ENCODE data around the gene BTLA.

DNA sequence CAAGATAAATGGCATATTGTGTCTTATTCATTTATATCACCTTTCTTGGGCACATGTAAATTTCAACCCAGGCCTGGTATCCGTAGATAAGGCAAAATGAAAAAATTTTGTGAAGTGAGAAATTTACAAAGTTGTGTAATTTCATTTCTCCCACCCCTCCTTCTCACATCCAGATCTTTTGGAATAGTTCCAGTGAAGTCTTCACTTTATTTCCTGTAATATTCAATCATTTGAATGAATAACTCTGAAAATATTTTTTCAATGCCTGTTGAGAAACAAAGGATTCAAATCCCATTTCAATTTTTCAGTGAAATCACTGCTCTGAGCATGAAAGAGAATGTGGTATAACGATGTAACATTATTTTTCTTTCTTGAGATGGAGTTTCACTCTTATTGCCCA, 53.4 kb downstream of the BTLA start:
- TF ChIP-seq, protein P1, sequence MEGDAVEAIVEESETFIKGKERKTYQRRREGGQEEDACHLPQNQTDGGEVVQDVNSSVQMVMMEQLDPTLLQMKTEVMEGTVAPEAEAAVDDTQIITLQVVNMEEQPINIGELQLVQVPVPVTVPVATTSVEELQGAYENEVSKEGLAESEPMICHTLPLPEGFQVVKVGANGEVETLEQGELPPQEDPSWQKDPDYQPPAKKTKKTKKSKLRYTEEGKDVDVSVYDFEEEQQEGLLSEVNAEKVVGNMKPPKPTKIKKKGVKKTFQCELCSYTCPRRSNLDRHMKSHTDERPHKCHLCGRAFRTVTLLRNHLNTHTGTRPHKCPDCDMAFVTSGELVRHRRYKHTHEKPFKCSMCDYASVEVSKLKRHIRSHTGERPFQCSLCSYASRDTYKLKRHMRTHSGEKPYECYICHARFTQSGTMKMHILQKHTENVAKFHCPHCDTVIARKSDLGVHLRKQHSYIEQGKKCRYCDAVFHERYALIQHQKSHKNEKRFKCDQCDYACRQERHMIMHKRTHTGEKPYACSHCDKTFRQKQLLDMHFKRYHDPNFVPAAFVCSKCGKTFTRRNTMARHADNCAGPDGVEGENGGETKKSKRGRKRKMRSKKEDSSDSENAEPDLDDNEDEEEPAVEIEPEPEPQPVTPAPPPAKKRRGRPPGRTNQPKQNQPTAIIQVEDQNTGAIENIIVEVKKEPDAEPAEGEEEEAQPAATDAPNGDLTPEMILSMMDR (IDR thresholded peaks at IDR 0.05; ENCODE audit: insufficient read depth, low read length, poor library complexity, severe bottlenecking), result no peak
- no peak for TF ChIP-seq EZH2phosphoT487 (conservative IDR thresholded peaks at IDR 0.05; ENCODE audit: low read length)
